Measurements from ENCODE around the gene DEXI.

DNA sequence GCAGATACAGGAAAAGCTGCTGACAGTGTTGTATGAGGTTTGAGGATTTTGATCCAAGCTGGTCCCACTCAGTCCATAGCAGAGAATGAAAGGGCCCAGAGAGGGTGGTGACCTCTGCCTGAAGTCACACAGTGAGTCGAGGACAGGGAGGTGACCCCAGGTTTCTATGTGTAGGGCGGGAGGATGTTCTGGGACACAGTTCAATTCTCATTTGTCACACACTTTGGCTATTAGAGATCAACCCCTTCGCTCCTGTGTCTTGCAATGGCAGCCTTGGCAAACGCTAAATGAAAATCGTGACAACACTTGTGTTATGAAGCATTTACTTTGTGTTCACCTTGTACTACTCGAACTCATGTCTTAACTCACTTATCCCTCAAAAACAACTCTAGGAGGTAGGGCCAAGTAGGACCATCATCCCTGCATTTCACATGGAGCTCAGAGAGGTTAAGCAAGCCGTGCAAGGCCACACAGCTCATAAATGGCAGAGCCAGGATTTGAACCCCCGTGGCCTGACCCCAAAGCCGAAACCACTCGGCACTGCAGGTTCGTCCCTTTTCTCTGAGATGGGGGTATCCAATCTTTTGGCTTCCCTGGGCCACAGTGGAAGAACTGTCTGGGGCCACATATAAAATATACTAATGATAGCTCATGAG, 10.2 kb downstream of the DEXI start:
- no peak for TF ChIP-seq POLR2A (IDR thresholded peaks at IDR 0.05)
- no peak for TF ChIP-seq CTCF (IDR thresholded peaks at IDR 0.05)

Data from adrenal gland (tissue), 5 donors.